Fibroblast of upper back skin (primary cell): ENCODE results near the gene PLPP7.
"Not testable (repeated sequence)": the region's sequence is repeated elsewhere in the genome, so short reads cannot be mapped to it uniquely, and the experiment has no call there.

Experiments
- DNase-seq: peaks from one replicate; pipeline ENCODE4 v3.0.0-alpha.2; 2013

Gene PLPP7

DNA sequence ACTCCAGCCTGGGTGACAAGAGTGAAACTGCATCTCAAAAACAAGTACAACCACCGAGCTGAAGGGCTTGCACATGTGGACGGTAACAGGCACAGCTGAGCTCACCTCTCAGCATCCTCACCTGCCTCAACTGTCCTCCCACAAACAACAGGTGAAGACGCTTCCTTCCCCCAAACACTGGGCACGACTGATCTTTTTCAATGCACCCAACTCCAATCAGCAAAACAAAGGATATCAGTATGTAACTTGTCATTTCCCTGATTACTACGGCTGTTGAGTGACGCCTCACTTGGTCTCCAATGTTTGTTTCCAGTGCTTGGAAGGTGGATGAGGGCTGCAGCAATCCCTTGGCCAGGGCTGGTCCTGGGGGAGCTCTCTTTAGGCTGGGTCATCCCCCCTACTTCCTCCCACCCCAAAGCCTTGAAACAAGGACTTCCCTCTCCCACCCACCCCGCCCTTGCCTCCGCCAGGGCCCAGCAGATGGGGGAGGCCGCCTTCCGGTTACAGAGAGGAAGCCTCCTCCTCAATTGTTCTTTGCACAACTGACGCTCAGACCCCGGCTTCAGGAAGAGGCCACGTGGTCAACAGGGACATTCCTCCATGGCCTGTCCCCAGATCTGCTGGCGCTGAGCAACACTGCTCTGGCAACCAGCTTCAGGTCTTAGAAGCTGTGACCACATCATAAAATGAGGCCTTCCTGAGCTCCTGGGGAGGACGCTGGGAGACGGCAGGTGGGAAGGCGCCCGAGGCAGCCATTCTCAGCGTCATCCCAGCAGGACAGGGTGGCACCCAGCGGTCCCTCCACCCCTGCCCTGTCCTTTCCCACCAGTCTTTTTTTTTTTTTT is 19.1 kb upstream of the PLPP7 start:
- no peak for DNase-seq

DNA sequence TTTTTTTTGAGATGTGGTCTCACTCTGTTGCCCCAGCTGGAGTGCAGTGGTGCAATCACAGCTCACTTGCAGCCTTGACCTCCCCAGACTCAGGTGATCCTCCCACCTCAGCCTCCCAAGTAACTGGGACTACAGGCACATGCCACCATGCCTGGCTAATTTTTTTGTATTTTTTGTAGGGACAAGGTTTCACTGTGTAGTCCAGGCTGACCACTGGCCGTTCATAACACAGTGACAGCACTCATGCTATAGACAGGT is 18.6 kb upstream of the PLPP7 start:
- DNase-seq, result not testable (repeated sequence)

DNA sequence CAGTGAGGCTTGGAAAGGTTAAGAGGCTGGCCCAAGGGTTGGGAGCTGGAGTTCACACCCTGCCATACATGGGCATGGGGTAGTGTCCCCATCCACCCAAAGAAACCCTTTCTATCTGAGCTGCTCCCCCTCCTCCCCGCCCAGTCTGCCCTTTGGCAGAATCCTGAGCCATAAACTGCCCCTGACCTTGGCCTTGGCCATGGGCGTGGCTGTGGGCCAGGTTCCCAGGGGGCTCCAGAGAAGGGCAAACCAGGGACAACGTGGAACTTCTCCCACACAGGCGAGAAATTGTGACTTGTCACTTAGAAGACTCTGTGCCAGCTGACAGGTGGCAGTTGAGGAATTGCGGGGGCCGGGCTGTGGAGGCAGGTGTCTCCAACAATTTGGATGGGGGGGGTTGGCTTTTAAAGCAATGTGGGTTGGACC is 18.0 kb upstream of the PLPP7 start:
- DNase-seq, result no peak

DNA sequence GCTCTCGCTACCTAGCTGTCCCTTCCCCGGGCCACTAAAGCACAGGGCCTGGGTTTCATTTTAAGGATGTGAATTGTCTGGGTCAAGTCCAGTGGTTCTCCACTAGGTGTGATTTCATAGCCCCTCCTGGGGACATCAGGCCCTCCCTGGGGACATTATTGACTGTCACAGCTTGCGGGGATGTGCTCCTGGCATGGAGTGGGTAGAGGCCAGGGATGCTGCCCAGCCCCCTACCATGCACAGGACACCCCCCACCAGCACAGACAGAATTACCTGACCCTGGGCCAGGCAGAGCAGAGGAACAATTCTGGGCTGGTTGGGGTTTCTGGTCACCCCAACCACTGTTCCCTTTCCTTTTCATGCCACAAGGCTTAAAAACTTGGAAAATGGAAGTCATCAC is 17.3 kb upstream of the PLPP7 start:
- DNase-seq, result no peak

DNA sequence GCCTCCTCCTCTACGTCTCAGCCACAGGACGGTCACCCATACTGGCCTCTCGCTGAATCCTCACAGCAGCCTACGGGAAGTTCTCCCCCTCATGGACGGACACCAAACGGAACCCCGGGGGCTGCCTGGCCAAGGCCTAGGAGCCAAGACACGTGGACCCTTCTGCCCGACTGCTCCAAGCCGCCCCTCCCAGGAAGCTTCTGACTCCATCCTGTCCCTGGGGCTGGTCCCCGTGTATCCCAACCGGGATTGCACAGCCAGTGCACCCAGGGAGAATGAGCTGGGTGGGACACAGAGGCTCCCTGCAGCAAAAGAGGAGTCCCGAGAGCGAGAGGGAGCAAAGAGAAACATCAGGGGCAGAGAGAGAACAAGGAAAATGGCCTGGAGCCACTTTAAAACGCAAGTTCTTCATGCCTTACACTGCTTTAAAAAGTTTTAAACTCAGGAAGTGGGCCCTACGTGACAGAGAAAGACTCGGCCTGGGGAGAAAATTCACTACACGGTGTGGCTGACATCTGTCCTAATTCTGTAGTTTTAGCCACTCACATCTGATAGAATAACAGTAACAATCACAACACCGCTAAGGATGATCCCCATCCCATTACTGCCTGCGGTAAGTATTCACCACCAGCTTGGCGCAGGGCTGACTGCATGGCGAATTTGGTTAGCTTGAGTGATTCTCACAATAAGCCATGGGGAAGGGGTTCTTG is 16.2 kb upstream of the PLPP7 start:
- DNase-seq, result no peak

DNA sequence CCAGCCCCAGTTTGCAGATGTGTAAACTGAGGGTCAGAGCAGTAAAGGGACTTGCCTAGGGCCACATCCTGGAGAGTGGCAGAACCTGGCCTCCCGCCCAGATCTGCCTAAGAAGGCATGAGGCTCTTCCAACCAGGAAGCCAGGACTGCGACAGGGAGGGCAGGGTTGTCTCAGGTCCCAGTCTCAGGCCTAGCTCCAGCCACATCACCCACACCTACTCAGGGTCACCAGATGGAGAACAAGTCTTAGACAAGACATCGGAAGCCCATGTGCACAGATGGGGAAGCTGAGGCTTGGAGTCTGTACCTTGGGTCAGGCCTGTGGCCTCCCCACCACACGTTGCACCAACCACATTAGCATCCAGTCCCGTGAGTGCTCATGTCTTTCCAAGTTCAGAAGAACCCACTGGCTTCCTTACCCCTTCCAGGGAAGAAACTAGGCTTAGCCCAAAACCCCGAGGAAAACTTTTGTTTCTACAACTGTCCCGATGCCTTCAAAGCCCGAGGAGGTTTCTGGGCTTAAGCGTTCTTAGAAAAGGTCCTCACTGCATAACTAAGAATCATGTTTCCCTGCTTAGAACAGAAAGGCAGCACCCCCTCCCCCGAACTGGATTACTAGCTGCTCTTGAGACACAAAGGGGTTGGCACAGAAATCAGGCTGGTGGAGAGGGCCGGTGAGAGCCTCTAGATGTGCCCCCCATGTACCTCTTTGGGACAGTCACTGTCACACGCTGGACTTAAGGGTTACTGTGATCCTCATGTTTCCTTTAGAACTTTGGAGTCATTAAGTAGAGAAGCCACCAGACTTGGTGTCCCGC is 15.5 kb upstream of the PLPP7 start:
- no peak for DNase-seq

DNA sequence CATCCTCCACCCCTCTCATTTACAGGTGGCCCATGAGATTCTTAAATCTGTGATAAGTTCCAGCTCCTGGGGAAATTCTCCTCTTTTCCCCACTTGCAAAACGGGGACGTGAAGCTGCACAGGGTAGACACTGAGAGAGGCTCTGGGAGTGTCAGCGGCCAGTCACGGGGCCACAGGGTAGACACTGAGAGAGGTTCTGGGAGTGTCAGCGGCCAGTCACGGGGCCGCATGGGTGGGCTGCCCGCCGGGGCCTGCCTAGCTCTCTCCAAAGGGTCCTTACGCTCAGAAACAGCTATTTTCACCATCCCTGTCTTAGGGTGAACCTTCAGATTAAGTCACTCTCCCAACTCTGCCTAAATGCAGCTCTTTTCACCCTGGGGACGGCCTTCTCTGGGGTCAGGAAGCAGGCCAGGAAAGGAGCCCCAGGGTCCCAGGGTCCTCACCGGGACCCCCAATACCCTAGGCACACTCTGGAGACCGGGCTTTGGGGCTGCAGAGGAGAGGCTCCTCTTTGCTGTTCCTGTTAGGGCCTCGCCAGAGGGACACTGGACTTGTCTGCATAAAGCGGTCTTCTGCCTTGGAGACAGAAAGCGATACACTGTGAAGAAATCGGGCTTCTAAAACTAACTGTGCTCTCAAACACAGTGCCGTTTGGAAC is 14.7 kb upstream of the PLPP7 start:
- DNase-seq, result no peak

DNA sequence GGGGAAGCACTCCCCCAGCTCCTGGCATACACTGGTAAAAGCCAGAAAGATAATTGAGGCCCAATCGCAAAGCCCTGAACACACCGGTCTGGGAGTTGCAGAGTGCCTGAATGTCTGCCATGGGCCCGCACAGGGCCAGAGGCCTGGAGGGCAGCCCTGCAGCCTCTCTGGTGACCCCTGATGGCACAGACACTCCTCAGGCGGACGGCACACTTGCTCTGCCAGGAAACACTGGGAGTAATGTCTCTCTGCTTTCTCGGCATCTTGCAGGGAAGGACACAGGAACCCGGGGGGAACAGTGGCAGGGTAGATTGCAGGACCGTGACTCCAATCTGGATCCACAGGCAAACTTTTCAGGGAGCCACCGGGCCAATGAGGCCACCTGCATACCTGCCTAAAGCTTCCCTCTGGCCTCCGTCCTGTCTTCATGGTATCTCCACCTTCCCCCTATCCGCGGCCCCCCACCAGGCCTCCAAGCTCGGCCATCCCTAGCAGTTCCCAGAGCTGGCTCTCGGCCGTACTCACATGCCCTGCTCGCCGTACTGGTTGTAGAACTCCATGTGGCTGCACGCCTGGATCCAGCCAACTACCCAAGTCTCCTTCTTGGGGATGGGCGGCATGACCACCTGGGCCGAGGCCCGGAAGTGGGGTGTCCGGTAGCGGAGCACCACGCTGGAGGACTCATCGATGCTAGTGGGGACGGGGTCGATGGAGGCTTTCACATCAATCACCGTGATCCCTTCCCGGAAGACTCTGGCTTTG is 14.0 kb upstream of the PLPP7 start:
- no peak for DNase-seq

DNA sequence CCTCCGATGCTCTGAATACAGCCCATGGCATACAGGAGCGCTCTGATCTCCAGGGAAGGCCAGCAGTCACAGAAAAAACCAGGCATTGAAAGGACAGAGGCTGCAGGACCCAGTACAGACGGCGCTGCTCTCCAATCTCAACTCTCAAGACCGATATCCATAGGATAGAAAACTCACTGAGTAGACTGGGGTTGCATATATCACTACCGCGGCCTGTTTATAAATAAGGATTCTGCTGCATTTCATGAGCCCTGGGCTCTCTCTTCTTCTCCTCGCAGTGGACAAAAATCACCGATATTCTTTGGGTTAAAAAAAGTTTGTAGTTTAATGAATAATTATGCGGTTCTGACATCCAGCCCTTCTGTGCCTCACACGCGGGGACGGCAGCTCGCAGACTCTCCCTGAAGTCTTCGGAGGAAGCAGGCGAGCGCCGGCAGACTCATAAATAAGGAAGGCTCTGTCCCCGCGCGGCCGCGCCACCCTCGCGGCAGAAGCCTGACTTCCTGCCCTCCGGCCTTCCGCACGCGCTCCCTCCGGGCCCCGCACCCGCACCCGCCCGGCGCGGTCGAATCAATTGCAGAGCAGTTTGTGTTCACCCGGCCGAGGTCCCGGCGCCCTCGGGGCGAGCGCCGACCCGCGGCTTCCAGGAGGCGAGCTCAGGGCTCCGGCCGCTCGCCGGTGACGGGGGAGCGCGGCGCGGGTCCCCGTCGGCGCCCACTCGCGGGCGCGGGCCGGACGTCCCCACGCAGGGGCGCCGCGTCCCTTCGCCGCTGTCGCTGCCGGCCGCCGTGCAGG is 13.2 kb upstream of the PLPP7 start, which contains the start of gene FAM78A:
FAM78A (minus strand) TSS at position 417 of the 795 bp plus-strand sequence; CDS start at position 86, 331 bp downstream.
- DNase-seq, result no peak

DNA sequence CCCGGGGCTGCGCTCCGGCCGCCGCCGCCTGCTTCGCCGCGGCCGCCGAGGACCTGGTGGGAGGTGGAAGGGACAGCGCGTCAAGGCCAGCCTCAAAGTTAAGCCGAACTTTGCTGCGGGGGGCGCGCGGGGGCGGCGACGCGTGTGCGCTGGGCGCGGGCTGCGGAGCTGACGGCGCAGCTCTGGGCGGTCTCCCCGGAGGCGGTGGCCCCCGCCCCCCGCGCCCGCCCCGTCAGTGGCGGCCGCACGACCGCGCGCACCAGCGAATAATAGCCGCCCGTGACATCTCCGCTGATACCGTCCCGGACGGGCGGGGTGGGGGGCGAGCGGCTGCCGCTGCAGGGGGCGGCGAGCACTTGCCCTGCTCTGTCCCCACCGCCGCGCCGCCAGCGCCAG is 12.6 kb upstream of the PLPP7 start:
- DNase-seq, result no peak

DNA sequence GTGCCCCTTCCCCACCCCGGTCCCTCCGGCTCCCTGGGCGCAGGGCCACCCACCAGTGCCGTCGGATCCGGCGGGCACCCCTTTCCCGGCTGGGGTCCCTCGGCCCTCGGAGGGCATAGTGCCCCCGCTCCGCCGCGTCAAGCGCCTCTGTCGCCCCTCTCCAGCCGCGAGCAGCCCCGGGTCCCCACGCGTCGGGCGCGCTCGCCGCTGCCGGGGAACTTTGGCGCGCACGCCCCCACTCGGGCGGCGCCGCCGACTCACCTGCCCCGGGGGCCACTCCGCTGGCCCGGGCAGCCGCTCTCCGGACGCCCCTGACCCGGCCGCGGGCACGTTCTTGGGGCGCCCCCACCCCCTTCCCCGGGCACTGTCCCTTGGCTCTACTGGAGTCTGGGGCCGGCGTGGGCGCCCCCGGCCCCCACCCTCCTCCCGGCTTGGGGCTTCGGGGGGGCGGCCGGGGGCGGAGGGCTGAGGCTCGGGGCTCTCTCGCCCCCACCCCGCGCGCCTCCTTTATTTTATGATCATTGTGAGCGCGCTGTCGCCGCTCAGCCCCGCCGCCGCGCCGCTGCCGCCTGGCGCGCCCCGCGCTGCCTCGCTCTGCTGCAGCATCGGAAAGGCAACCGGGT is 12.1 kb upstream of the PLPP7 start:
- DNase-seq, result no peak

DNA sequence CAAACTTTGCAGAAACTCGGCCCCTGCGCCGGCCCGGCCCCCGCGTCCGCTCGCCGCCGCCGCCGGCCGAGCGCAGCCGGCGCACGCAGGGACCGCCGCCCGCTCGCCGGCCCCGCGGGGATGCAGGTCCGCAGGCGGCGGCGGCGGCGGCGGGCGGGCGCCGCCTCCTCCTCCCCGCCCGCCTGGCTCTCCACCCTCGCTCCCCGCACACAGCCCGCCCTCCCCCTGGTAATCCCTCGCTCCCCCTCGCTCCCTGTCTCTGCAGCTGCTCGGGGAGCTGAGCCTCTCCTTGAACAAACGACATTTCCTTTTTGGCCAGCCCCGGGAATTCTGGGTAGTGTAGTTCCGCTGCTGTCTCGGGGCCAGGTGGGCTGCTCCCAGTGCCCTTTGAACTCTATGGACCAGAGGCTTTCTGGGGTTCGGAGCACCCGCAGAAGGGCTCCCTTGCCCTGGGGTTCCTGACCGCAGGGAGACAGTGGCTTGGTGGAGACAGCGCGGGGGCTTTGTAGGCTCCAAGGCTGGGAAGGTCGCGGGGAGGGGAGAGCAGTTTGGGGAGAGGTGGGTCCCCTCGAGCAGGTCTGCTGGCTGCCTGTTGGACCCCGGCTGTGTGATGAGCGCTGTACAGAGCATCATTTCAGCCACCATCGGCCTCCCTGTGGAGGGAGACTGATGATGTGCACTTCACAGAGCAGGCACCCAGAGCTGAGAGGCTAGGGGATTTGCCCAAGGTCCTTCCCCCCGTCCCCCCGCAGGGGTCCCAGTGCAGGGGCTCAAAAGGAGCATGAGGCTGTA is 11.4 kb upstream of the PLPP7 start:
- DNase-seq, result peak; percentile 78

DNA sequence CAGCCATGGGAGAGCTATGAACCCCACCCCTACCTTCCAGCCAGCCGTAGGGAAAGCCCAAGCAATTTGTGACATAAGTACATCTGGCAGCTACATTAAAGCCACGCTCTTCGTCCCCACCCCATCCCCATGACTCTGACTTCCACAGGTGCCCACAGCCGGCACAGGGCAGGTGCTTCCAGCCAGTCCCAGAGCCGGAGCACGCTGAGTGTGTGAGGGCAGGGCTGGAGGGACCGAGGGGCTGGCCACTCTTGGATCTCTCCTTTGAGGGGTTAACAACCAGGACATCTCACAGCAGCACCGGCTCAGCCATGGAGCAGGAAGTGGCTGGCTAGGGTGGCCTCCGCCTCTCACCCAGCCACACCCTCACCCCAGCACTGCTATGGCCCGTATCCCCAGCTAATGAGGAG is 10.8 kb upstream of the PLPP7 start:
- DNase-seq, result no peak

DNA sequence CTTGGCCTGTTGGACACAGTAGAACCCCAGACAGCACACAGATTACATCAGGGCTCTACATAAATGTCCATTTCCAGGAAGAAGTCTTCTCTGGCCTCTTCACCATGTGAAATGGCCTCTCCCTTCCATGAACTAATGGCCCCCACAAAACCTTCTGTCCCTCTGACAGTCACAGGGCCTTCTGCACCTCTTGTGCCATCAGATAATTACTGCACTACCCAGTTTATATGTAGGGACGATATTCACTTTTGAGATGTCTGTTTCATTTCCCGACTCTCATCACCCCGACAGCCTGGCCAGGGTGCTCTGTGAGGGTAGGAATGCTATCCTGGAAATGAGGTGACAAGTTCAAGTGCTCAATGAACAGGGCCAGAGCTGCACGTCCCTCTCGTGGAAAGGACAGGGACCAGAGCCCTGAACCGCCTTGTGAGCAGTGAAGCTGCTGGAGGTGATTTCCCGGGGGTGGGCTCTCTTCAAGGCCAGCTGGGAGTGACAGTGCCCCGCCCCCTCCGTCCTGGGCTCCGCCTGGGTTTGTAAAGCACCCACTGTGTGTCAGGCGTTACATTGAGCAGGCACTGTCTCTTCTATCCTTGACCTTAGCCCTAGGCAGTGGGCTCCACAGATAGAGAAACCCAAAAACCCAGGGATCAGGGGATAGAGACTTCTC is 10.2 kb upstream of the PLPP7 start:
- DNase-seq, result no peak

DNA sequence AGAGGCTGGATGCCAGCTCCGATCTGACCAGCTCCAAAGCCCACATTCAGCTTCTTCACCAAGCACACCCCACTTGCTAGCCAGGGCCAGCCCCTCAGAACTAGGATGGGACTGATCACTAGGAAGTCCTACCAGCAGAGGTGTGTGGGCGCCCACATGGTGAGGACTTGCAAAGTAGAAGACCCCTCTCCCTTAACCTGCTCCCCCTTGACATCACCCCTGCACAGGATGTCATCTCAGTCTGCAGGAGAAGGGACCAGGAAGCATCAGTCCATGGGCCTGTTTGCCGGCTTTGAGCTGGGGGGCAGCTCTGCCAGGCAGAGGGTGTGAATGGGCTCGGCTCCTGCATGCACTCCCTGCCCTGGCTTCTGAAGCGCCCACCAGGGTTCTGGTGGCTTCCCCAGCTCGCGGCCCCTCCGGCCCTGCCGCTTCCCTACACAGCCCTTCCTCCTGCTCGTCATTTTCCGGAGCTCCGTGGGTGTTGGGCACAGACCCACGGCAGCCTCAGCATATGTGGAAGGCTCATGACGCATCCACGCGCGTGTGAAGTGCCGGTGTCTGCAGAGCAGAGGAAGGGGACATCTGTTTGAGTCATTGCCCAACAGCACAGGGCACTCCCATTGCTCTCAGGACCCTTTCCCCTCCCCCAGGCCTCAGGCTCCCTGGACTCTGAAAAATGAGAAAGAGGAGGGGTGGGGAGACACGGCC is 9.5 kb upstream of the PLPP7 start:
- DNase-seq, result no peak

DNA sequence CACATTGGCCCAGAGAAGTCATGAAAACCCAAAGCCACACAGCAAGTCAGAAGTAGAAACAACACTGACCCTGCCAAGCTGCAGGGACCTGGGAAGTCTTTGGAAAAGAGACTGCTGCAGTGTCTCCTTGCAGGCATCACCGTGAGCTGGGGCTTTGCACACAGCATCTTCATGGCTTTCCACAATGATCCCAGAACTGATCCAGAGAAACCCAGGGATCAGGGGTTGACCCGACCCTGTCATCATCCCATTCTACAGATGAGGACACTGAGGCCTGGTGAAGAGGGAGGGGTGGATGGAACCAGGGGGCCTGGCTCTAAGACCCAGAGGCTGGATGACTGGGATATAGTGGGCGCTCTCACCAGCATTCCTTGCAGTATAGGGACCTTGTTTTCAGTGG is 8.9 kb upstream of the PLPP7 start:
- no peak for DNase-seq

DNA sequence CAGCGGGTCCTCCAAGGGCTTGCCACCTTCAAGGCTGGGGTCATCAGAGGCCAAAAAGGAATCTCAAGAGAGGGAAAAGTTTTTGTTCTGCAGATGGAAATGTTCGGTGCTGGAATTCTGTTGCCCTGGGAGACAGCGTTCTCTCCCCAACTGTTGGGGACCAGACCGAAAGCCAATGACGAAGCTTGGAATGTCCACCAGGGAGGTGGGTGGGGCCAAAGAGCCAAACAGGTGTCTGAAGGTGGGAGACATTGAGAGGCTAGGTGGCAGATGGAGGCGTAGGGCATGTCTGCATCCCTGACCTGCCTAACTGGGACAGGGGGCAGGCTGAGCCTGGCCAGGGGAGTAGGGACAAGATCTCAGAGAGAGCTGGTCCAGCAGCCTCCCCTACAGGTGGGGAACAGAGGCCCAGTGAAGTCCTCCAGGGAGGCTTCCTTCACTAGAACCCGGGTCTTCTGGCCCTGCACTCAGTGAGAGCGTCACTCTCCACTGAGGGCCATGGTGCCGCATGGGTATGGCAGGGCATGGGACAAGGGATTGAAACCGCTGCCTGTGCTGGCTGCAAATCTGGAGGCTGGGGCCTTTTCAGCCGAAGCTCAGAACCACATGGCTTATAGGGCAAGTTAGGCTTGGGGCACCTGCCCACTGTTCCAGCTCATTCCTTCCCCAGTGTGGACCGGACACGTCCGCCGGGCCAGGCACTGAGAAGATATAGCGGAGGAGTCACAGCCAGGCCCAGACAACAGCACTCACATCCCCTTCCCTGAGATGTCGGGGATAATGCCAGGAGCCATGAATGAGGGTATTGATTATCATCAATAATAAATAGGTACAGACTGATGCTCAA is 8.2 kb upstream of the PLPP7 start:
- no peak for DNase-seq

DNA sequence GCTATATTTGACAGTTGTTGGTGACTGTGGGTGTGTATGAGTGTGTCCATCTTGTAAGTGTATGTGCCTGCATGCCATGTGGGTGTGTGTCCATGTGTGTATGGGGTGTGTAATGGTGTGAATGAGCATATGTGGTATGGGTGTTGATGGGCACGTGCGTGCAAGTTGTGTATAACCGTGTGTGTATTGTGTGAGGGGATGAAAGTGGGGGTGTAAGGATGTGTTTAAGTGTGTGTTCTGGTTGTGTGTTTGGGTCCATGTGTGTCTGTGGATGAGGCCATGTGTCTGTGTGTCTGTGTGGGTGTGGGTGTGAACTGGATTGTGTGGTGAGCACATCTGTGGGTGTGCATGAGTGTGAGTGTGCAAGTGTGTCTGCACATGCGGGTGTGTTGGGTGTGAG is 7.3 kb upstream of the PLPP7 start:
- DNase-seq, result no peak
